H54 (cell line): ENCODE data around the gene MICALL1.

Source experiments
- DNase-seq: peaks from one replicate; pipeline ENCODE4 v3.0.0; 2011; ENCODE audit warnings: low spot score, mixed read lengths; ENCODE audit not compliant: insufficient read length
- FAIRE-seq: peaks from 3 replicates; lab custom pipeline; 2011; peaks lifted over from hg19 to GRCh38; lab: Jason Lieb, UNC
- POLR2A ChIP-seq: IDR thresholded peaks from 2 replicates; pipeline ENCODE4 v1.6.1; 2011; ENCODE audit warnings: low read depth, mild to moderate bottlenecking, low read length

Gene MICALL1

DNA sequence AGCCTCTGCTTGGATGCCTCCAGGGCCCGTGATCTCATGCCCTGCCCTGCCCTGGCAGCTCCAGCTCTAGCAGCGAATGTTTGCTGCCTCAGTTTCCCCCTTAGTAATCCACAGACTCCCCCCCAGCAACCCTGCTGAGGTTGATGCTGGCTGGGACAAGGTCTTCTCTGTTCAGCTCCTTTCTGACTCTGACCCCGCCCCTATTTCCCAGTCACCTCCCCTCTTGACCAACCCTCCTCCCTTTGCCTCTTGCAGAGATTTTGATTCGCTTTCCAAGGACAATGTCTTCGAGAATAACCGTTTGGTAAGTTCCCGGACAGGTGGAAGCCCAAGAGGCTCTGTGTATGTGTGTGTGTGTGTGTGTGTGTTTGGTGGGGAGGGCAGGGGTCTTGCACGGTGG, 5.6 kb downstream of the MICALL1 start:
- no peak for DNase-seq
- FAIRE-seq = no peak
- no peak for TF ChIP-seq POLR2A

DNA sequence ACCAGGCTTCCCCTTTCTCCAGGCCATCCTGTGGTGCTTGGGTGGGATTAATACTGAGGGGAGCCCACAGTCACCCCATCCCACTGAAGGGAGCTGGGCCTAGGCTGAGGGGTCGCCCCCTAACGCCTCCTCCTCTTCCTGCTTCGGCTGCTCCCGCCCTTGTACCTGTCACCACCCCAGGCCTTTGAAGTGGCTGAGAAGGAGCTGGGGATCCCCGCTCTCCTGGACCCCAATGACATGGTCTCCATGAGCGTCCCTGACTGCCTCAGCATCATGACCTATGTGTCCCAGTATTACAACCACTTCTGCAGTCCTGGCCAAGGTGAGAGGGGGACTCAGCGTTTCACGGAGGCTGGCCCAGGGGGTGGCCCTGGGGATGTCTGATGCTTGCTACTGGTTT, 6.1 kb downstream of the MICALL1 start:
- DNase-seq (no peak), FAIRE-seq (no peak)
- TF ChIP-seq POLR2A = no peak

DNA sequence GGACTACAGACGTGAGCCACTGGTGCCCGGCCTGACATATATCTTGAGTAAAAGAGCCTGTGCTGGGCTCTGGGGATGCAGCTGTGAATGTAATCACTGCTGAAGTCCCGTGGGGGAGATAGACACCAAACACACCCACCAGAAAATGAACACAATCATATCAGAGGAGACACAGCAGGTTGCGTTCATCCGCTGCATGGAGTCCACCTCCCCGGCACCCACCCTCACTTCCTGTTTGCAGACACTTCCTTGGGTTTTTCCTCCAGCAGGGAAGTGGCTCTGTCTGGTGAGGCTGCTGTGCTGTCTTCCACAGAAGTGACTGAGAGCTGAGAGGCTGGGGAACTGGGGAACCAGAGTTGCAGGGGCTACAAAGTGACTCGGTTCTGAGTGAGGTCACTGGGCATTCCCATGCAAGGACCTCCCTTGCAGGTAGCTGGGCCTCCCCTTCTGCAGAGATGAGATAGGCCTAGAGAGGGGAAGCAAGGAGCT, 7.2 kb downstream of the MICALL1 start:
- TF ChIP-seq POLR2A = no peak
- FAIRE-seq (no peak), DNase-seq (no peak)

DNA sequence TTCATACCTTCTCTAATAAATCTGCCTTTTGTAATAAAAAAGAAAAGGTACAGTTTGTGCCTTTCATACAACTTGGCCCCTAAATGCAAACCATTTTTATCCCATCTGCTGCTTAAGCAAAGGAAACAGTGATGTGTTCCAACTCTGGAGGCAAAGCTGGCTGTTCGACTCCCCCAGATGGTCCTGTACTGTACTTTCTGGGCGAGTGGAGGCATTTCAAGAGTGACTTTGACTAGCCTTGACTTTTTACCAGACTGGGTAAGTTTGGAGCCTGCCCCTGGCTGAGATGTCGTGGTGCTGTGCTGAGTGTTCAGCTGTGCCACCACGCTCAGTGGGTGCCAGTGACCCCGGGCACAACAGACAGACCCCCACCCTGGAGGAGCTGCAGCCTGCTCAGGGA, 10.2 kb downstream of the MICALL1 start:
- no peak for DNase-seq
- no peak for TF ChIP-seq POLR2A
- no peak for FAIRE-seq

DNA sequence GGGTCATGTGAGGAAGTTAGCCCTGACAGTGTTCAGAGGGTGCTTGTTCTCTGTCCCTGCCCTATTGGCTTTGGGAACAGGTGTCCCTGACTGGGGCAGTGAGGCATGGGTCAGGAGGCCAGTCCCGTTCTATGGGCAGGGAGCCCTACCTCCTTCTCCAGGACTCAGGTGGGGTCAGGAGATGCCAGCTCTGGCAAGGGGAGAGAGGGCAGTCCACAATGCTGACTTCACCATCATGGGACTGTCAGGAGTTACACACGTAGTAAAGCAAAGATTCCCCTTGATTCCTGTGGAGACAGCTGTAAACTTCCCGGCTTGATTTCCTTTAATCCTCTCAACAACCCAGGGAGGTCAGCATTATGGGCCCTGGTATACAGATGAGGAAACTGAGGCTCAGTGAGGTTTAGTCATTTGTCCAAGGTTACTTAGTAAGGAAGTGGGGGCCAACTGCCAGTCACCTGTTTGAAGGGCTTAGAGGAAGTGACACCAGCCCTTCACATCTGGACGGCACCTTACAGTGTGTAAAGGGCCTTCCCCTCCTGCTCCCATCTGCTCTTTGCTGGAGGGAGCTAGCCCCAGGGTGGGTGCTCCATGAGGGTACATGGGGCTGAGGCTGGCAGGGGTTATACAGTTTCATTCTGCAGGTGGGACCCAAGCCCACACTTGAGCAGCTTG, 11.9 kb downstream of the MICALL1 start:
- no peak for TF ChIP-seq POLR2A
- FAIRE-seq = no peak
- DNase-seq = no peak

DNA sequence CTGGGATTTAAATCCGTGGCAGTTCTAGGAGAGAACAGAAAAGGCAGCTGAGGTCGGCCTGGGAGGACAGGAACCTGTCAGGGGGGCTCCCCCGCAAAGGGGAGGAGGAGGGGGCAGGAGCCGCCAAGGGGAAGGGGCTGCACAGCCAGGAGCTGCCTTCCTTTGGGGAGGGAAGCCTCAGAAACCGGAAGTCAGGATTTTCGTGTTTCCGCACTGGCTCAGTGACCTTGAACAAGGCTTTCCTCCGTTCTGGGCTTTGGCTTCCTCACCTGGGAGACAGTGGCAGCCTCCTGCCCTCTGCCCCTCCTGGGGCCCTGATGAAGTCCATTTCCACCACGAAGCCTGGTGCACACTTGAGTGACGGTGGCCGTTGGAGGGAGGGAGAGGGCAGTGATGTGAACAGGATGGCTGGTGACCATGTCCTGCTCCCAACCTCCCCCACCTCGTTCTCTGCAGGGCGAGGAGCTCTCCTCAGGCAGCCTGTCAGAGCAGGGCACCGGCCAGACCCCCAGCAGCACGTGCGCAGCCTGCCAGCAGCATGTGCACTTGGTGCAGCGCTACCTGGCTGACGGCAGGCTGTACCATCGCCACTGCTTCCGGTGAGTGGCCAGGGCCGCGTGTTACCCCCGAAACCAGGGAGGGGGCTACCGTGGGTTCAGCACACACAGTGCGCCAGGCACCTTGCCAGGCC, 12.6 kb downstream of the MICALL1 start:
- TF ChIP-seq POLR2A = no peak
- FAIRE-seq = no peak
- DNase-seq = no peak

DNA sequence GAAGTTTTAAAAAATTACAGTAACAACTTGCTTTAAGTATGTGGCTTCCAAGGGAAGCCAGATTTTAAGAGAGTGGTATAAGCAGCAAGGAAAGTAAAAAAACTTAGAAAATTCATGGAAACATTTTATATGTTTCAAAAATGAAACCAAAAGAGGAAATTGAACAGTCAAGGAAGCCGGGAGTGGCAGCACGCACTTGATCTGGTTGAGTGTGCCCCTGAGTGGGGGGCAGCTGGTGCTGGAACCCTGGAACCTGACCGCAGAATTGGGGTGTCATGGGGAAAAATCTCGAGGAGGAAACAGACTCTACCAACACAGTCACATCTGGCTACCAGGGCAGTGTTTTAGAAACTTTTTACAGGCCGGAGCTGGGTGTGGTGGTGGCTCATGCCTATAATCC, 14.0 kb downstream of the MICALL1 start:
- TF ChIP-seq POLR2A = no peak
- DNase-seq (no peak), FAIRE-seq (no peak)

DNA sequence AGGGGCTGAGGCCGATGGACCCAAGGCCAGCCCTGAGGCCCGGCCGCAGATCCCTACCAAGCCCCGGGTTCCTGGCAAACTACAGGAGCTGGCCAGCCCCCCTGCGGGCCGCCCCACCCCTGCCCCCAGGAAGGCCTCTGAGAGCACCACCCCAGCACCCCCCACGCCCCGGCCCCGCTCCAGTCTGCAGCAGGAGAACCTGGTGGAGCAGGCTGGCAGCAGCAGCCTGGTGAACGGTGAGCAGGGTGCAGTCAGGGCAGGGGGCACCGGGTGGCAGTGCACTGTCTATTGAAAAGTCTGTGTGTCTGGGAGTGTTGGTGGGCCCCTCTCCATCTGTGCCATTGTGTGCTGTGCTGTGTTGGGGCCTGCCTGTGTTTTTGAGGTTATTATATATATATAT, 16.1 kb downstream of the MICALL1 start:
- no peak for DNase-seq
- no peak for TF ChIP-seq POLR2A
- no peak for FAIRE-seq

DNA sequence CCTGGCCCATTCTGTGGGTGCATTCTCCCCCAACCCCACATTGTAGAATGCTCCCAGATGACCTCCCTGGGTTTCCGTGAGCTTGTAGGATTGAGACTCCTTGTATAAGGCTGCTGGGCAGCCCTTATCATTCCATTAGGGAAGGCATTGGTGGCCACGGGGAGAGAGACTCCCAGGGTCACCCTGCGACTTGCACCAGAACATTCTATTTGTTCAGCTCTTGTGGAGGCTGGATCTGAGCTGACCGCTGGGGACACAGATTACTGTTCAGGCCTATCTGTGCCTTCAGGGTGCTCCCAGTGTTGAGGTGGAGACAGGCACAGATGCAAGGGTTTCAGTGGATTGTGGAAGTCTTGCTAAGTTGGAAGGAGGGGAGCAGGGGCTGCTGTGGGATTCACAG, 17.8 kb downstream of the MICALL1 start:
- DNase-seq (no peak), FAIRE-seq (no peak)
- TF ChIP-seq POLR2A = no peak

DNA sequence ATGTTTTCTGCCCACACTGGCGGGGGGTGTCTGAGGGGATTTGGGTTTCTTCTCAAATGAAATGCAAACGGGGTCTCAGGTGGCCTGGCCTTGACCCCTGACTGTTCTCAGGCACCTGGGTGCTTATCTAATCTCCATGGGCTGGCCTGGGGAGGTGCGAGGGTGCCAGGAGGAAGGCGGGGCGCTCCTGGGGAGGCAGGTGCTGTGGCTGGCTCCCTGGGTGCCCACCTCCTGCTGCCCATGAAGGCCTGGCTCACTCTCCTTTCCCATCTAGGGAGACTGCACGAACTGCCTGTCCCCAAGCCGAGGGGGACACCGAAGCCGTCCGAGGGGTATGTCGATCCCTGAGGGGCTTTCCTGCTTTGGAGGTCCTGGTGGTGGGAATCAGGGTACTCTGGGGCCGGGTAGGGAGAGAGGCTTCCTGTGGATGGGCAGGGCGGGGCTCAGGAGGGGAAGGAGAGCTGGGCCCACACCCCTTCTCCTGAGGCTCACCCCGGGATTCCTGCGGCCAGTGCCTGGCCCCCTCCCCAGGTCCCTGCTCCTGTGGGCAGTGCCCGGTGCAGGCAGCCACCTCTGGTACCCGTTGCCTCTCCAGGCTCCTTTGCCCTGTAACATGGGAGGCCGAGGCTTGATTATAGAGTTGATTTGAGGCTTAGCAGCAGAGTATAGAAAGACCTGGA, 18.4 kb downstream of the MICALL1 start:
- no peak for DNase-seq
- TF ChIP-seq POLR2A = no peak
- no peak for FAIRE-seq

DNA sequence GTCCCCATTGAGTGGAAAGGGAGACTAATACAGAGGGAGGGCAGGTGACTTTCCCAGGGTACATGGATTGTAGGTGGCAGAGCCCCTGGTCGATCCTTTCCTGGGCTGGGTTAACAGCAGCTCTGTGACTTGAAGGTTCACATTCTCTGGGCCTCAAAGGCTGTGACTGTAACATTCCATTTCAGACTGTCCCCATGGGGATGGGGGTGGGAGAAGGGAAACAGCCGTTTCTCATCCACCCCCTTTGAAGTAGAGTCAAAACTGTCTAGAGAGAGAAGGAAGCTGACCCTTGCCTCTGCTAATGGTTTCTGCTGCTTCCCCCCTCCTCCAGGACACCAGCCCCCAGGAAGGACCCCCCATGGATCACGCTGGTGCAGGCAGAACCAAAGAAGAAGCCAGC, 19.2 kb downstream of the MICALL1 start:
- DNase-seq (no peak), FAIRE-seq (no peak)
- no peak for TF ChIP-seq POLR2A

DNA sequence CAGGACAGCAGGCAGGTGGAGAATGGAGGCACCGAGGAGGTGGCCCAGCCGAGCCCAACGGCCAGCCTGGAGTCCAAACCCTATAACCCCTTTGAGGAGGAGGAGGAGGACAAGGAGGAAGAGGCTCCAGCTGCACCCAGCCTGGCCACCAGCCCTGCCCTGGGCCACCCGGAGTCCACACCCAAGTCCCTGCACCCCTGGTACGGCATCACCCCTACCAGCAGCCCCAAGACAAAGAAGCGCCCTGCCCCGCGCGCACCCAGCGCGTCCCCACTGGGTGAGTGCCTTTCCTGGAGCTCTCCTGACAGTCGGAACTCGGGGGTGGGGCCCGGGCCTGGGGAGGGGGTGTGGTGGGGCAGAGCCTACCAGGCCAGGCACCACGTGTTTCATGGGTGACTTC, 19.7 kb downstream of the MICALL1 start:
- no peak for TF ChIP-seq POLR2A
- no peak for DNase-seq
- no peak for FAIRE-seq

DNA sequence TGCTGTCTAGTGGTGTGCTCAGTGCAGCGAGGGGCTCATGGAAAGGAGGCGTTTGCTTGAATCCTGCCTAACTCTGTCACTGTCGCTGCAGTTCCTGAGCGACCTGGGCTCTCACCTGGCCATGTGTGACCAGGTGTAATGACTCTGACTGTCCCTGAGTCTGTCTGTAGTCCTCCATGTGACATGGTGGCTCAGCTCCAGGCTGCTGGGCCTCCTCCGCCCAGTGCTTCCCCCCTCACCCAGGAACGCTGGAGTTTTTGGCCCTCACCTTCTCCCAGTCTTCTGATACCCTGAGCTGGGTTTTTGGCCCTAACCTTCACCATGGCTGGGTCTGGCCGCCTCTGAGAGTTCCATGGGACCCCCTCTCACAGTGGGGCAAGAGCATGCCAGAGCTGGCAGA, 20.3 kb downstream of the MICALL1 start:
- no peak for TF ChIP-seq POLR2A

More for the DNA sequence above, 20.3 kb downstream of the MICALL1 start:
- DNase-seq = no peak
- FAIRE-seq = no peak
